Neutrophil (primary cell): ENCODE data around the gene PCMT1.

ENCODE experiments used
- H3K27ac ChIP-seq: fragments of 200-600 bp; sonication (generic); 2 replicates; pipeline ENCODE4 v1.5.1; 2016; ENCODE audit warnings: mild to moderate bottlenecking, moderate library complexity
- H3K27me3 ChIP-seq: fragments of 200-600 bp; sonication (generic); 2 replicates; pipeline ENCODE4 v1.6.0; 2016; ENCODE audit warnings: mild to moderate bottlenecking
- H3K36me3 ChIP-seq: fragments of 200-600 bp; sonication (generic); 2 replicates; pipeline ENCODE4 v1.5.1; 2017
- H3K4me1 ChIP-seq, 2 experiments: fragments of 200-600 bp in 1 of 2; sonication (generic) in 1 of 2; 1 replicate in 1 of 2; 2 replicates in 1 of 2; pipeline versions ENCODE4 v1.5.1 to v1.6.1; 2013 to 2016; ENCODE audit warnings: low read depth in 1 of 2, low read length in 1 of 2, mild to moderate bottlenecking in 1 of 2, moderate library complexity in 1 of 2; ENCODE audit not compliant: control insufficient read depth in 1 of 2, insufficient read depth in 1 of 2
- H3K4me3 ChIP-seq, 2 experiments: fragments of 200-600 bp in 1 of 2; sonication (generic) in 1 of 2; 1 replicate in 1 of 2; 2 replicates in 1 of 2; pipeline ENCODE4 v1.5.1; 2013 to 2016; ENCODE audit warnings: low read depth in 1 of 2, low read length in 1 of 2, mild to moderate bottlenecking in 1 of 2, moderate library complexity in 1 of 2
- H3K9me3 ChIP-seq: fragments of 200-600 bp; sonication (generic); 2 replicates; pipeline ENCODE4 v1.5.1; 2016
- TF ChIP-seq, protein P1 (sequence below): fragments of 200-600 bp; sonication (generic); IDR thresholded peaks from 2 replicates; pipeline ENCODE4 v1.5.1; 2016; ENCODE audit warnings: antibody characterized with exemption

Gene PCMT1

GRCh38 chr6:149859368-149859767 is 109.8 kb downstream of the PCMT1 start:
- TF ChIP-seq, protein P1, sequence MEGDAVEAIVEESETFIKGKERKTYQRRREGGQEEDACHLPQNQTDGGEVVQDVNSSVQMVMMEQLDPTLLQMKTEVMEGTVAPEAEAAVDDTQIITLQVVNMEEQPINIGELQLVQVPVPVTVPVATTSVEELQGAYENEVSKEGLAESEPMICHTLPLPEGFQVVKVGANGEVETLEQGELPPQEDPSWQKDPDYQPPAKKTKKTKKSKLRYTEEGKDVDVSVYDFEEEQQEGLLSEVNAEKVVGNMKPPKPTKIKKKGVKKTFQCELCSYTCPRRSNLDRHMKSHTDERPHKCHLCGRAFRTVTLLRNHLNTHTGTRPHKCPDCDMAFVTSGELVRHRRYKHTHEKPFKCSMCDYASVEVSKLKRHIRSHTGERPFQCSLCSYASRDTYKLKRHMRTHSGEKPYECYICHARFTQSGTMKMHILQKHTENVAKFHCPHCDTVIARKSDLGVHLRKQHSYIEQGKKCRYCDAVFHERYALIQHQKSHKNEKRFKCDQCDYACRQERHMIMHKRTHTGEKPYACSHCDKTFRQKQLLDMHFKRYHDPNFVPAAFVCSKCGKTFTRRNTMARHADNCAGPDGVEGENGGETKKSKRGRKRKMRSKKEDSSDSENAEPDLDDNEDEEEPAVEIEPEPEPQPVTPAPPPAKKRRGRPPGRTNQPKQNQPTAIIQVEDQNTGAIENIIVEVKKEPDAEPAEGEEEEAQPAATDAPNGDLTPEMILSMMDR = no peak
- Histone ChIP-seq H3K36me3 (no peaks in the 10 kb centered on the region), H3K9me3 (no peaks in the 10 kb centered on the region), H3K4me1 (peaks cover 15% of the 10 kb centered on the region in 2 experiments), H3K27ac (no peak overlapping the region), H3K27me3 (peaks cover 61% of the 10 kb centered on the region), H3K4me3 (no peak overlapping the region)

- Histone ChIP-seq H3K36me3 (no peaks in the 10 kb centered on the region), H3K4me3 (no peak overlapping the region), H3K27me3 (peaks cover 61% of the 10 kb centered on the region), H3K9me3 (no peaks in the 10 kb centered on the region), H3K27ac (no peak overlapping the region), H3K4me1 (peaks cover 20 to 21% of the 10 kb centered on the region in 2 experiments)
- TF ChIP-seq, protein P1 = no peak
These were observed 110.4 kb downstream of the PCMT1 start for GRCh38 chr6:149859938-149860337.

GRCh38 chr6:149860513-149860833 is 110.9 kb downstream of the PCMT1 start:
- Histone ChIP-seq H3K4me3 (no peak overlapping the region), H3K36me3 (no peaks in the 10 kb centered on the region), H3K27ac (no peak overlapping the region), H3K27me3 (peaks cover 62% of the 10 kb centered on the region), H3K9me3 (no peaks in the 10 kb centered on the region), H3K4me1 (peaks cover 20 to 21% of the 10 kb centered on the region in 2 experiments)
- TF ChIP-seq, protein P1 = no peak
